Right lobe of liver (tissue), 6 donors: ENCODE data around the gene PHKB. TPM values are rescaled to one million over a fixed set of nuclear protein-coding genes. Genes with fewer than 3 reads are reported as not detected.

Experiments used
- ATAC-seq, 4 donors: fragments of 200-7000 bp; cut with Tn5 transposase; one replicate each; pipeline ENCODE4 v1.9.1; 2020; ENCODE audit warnings: mild to moderate bottlenecking in 4 of 4, moderate library complexity in 4 of 4
- DNase-seq, 3 donors: peaks; one replicate each; pipeline ENCODE4 v3.0.0-alpha.2; 2020
- H3K27ac ChIP-seq, 3 donors: fragments of 200-600 bp; one replicate each; pipeline ENCODE4 v1.8.0; 2022
- H3K27me3 ChIP-seq, 2 donors: fragments of 200-600 bp; one replicate each; pipeline ENCODE4 v1.8.0; 2022
- H3K36me3 ChIP-seq, 4 donors: fragments of 200-600 bp; sonication (generic) in 1 of 4; one replicate each; pipeline versions ENCODE4 v1.5.1 to v1.8.0; 2017 to 2022; ENCODE audit warnings: control low read depth in 1 of 4
- H3K4me1 ChIP-seq, 4 donors: fragments of 200-600 bp; sonication (generic) in 1 of 4; one replicate each; pipeline versions ENCODE4 v1.5.1 to v1.8.0; 2017 to 2022; ENCODE audit warnings: control low read depth in 1 of 4
- H3K4me3 ChIP-seq, 3 donors: fragments of 200-600 bp; one replicate each; pipeline ENCODE4 v1.8.0; 2022
- H3K9me3 ChIP-seq, 4 donors: fragments of 200-600 bp; sonication (generic) in 1 of 4; one replicate each; pipeline versions ENCODE4 v1.5.1 to v1.8.0; 2017 to 2022; ENCODE audit warnings: control low read depth in 1 of 4
- POLR2A ChIP-seq: fragments of 450-650 bp; IDR thresholded peaks from one replicate; pipeline ENCODE4 v1.6.1; 2017; ENCODE audit warnings: antibody characterized with exemption, mild to moderate bottlenecking
- WGBS: methylation state at CpG from one replicate; pipeline ENCODE4 v1.1.6; 2018; ENCODE audit warnings: low coverage, low lambda C conversion rate; ENCODE audit not compliant: insufficient coverage; ENCODE audit errors: missing lambda C conversion rate; 5-methylcytosine and 5-hydroxymethylcytosine counted together
- intact Hi-C, 2 donors: fragments of 100-400 bp; cut with DNase I; formaldehyde crosslinking; loops; one replicate each; pipeline versions ENCODE4 v1.11.2 to v1.14.1; 2022
- total RNA-seq, 6 experiments: library from RNA; depleted of rRNA in 2 of 6; stranded (reverse); fragments of >200 nt in 2 of 6; fragmentation: NEBNext Ultra II Directional in 3 of 6; extraction: Animal tissue kit (Norgen Biotek cat#: 25700) in 3 of 6; gene quantifications; one replicate each; pipeline versions ENCODE4 v1.1.0 to v1.2.4, GENCODE V29; 2016 to 2023
- TF ChIP-seq, protein P1 (sequence below), 4 donors: fragments of 200-600 bp in 3 of 4; fragments of 450-650 bp in 1 of 4; IDR thresholded peaks; one replicate each; pipeline versions ENCODE4 v1.5.1 to v1.8.0; 2016 to 2022; ENCODE audit warnings: antibody characterized with exemption in 4 of 4, mild to moderate bottlenecking in 2 of 4
- donor health status: DM: no; HTN: yes; CAD: no.
- donor health status: DM: no; HTN: no; CAD: no.
- donor health status: DM: no; HTN: no; CAD: no.
- donor health status: DM: no; HTN: yes; CAD: no.
- donor health status: DM: no; HTN: yes; CAD: no.

The PHKB gene
- total RNA-seq, 6 experiments from 2014 or later, result 28.9 to 45.3 (median 35.4) TPM

DNA sequence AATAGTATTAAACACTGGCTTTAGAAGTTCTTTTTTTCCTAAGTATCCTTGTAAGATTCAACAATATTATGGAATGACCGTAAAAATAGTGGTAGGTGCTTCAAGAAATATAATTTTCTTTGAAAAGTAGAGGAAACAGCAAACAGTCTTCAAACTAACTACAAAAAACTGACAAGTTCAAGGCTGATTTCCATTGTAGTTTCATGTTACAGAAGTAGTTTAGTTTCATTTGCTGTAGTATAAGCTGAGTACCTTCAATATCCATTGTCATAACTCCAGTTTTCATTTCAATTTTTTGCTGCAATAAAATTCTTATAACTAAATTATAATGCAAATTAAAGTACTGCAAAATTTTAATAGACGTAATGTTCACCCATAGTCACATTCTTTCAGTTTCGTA lies 19.3 kb downstream of the PHKB start:
- Histone ChIP-seq H3K36me3 (no peaks in the 10 kb centered on the region), H3K27ac (no peak overlapping the region), H3K4me3 (no peak overlapping the region), H3K4me1 (peaks cover 0 to 6% (median 0%) of the 10 kb centered on the region in 4 donors), H3K9me3 (no peaks in the 10 kb centered on the region), H3K27me3 (no peaks in the 10 kb centered on the region)
- intact Hi-C loops, result no loop called here
- no peak for ATAC-seq
- 94% methylated on average over 3 of the region's 3 CpGs for WGBS
- no peak for DNase-seq
- TF ChIP-seq, protein P1, sequence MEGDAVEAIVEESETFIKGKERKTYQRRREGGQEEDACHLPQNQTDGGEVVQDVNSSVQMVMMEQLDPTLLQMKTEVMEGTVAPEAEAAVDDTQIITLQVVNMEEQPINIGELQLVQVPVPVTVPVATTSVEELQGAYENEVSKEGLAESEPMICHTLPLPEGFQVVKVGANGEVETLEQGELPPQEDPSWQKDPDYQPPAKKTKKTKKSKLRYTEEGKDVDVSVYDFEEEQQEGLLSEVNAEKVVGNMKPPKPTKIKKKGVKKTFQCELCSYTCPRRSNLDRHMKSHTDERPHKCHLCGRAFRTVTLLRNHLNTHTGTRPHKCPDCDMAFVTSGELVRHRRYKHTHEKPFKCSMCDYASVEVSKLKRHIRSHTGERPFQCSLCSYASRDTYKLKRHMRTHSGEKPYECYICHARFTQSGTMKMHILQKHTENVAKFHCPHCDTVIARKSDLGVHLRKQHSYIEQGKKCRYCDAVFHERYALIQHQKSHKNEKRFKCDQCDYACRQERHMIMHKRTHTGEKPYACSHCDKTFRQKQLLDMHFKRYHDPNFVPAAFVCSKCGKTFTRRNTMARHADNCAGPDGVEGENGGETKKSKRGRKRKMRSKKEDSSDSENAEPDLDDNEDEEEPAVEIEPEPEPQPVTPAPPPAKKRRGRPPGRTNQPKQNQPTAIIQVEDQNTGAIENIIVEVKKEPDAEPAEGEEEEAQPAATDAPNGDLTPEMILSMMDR (IDR thresholded peaks at IDR 0.05), result no peak
- TF ChIP-seq POLR2A, result no peak

DNA sequence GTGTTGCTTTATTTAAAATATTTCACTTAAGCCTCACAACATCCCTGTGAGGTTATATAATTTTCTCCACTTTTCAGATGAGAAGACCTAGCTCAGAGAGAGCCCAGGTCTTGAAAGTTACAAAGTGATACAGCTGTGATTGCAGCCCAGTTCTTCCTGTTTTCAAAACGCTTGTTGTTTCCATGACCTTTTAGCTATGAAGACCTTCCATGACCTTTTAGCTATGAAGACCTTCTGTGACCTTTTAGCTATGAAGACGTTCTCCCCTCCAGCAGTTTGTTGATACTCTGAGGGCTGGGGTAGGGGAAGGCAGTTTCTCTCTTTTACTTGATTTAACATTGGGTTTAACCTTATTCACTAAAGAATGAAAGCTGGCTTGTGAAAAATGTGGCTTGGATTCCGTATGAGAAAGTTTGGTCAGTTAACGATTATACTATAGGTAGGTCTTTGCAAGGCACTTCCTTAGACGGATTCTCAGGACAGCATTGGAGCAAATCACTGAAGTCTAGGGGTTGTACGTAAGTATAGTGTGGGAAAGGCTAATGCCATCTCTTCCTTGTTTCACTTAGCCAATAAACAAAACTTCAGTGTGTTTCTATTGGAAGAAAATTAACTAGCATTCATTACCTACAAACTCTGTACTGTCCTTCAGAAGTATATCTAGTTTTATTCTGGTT lies 20.7 kb downstream of the PHKB start:
- ATAC-seq, result no peak
- DNase-seq, result no peak
- no peaks in the 10 kb centered on the region for H3K9me3 ChIP-seq
- H3K4me1 ChIP-seq, result peaks cover 0 to 6% (median 0%) of the 10 kb centered on the region in 4 donors
- TF ChIP-seq, protein P1 (IDR thresholded peaks at IDR 0.05), result no peak
- TF ChIP-seq POLR2A, result no peak
- H3K27ac ChIP-seq, result no peak overlapping the region
- intact Hi-C loops, result no loop called here
- 70% methylated on average over 6 of the region's 6 CpGs for WGBS
- H3K4me3 ChIP-seq, result no peak overlapping the region
- no peaks in the 10 kb centered on the region for H3K36me3 ChIP-seq
- no peaks in the 10 kb centered on the region for H3K27me3 ChIP-seq

DNA sequence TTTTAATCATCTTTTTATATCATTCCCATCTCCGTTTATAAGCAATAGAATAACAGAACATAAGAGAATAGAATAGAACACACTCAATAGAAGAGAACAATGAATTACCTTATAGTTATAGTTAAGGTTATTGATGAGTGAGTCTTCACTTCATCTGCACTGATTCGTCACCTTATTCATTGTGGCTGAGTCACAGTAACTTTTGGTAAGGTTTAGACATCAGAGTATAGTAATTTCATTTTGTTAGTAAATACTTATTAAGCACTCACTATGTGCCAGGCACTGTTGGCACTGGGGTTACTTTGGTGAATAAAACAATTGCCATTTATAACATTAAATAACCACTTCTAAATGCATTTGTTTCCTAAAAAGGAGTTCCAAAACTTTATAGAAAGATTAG lies 22.5 kb downstream of the PHKB start:
- ATAC-seq (no peak), DNase-seq (no peak)
- Histone ChIP-seq H3K36me3 (no peaks in the 10 kb centered on the region), H3K4me3 (no peak overlapping the region), H3K27ac (no peak overlapping the region), H3K4me1 (peaks cover 0 to 6% (median 0%) of the 10 kb centered on the region in 4 donors), H3K9me3 (no peaks in the 10 kb centered on the region), H3K27me3 (no peaks in the 10 kb centered on the region)
- TF ChIP-seq, protein P1 (IDR thresholded peaks at IDR 0.05), result no peak
- TF ChIP-seq POLR2A, result no peak
- intact Hi-C loops, result no loop called here
- 89% methylated on average over 2 of the region's 2 CpGs for WGBS

DNA sequence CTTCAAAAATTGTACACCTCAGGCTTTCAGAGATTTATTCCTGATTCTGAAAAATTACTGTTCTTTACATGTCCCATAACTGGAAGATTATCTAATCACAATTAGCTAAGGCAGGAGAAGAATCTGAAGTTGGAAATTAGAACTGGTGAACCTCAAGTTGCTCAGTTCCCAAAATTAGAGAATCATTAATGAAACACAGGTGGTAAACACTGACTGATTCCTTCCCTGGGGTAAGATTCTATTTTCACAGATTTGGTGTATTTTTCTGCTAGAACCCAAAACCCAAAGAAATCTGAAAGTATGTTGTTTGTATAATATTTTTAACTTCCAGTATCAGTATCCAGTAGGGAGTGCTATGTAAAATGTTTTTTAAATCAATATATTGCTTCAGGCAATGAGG lies 25.7 kb downstream of the PHKB start:
- Histone ChIP-seq H3K27ac (no peak overlapping the region), H3K4me3 (no peak overlapping the region), H3K36me3 (no peaks in the 10 kb centered on the region), H3K9me3 (peaks cover 0 to 19% (median 0%) of the 10 kb centered on the region in 4 donors), H3K4me1 (no peaks in the 10 kb centered on the region), H3K27me3 (no peaks in the 10 kb centered on the region)
- no peak for ATAC-seq
- intact Hi-C loops, result no loop called here
- TF ChIP-seq, protein P1 (IDR thresholded peaks at IDR 0.05), result no peak
- no peak for TF ChIP-seq POLR2A
- no peak for DNase-seq
